SIG-M5 (cell line): ENCODE measurements around the gene ELP4.
A peak's percentile ranks its signal among the peaks of the same experiment; 100 is the strongest.
"Not testable (repeated sequence)": the region's sequence is repeated elsewhere in the genome, so short reads cannot be mapped to it uniquely, and the experiment has no call there.

Experiments
- DNase-seq: peaks from one replicate; lab custom pipeline; 2025; lab: John Stamatoyannopoulos, UW

Gene ELP4, protein sequence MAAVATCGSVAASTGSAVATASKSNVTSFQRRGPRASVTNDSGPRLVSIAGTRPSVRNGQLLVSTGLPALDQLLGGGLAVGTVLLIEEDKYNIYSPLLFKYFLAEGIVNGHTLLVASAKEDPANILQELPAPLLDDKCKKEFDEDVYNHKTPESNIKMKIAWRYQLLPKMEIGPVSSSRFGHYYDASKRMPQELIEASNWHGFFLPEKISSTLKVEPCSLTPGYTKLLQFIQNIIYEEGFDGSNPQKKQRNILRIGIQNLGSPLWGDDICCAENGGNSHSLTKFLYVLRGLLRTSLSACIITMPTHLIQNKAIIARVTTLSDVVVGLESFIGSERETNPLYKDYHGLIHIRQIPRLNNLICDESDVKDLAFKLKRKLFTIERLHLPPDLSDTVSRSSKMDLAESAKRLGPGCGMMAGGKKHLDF

DNA sequence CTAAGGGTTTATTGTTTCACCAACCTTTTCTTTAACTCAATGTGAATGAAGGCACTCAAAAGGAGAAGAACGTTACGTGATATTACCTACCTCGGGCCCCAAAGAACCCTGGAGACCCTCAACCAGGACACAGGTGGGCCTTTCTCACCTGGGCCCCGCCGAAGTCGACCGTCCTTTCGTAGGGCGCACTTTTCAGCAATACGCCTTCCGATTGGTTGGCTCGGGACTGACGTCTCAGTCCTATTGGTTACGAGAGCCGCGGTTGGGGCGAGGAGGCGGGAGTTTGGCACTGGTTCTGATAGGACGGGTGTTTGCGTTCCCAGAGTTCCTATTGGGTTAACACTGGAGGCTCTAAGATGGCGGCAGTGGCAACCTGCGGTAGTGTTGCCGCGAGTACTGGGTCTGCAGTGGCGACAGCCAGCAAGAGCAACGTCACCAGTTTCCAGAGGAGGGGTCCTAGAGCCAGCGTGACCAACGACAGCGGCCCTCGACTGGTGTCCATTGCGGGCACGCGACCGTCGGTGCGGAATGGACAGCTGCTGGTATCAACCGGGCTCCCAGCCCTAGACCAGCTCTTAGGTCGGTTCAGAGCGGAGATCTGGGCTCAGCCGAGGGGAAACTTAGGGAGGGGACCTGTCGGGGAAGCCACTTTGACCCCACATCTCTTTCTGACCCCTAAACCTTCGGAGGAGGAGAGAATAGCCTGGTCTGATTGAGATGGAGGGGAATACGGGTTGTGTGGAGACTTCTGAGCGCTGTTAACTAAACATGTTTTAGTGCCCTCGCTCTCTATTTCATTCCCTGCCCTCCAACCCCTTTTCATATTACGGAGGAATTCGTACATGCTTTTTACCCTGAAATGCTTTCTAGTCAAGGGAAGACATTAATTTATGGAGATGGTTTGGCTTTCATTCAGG, at the start of gene ELP4, which contains the start of gene IMMP1L:
ELP4 (plus strand) TSS at position 339 of the 917 bp plus-strand sequence; CDS start at position 357, 18 bp downstream.
IMMP1L (minus strand) TSS at position 194 of the 917 bp plus-strand sequence. CDS start 46,346 bp downstream, outside the sequence.
- peak; percentile 75 for DNase-seq

DNA sequence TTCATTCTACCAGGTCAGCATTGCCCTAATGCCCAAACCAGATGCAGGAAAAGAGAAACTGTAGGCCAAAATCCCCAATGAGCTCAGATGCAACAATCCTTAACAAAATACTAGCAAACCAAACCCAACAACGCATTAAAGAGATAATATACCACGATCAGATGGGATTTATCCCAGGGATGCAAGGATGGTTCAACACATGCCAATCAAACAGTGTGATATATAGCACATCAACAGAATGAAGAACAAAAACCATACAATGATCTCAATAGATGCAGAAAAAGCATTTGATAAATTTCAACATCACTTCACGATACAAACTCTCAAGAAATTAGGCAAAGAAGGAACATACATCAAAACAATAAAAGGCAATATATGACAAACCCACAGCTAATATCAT, 45.1 kb upstream of the ELP4 start:
- no peak for DNase-seq

DNA sequence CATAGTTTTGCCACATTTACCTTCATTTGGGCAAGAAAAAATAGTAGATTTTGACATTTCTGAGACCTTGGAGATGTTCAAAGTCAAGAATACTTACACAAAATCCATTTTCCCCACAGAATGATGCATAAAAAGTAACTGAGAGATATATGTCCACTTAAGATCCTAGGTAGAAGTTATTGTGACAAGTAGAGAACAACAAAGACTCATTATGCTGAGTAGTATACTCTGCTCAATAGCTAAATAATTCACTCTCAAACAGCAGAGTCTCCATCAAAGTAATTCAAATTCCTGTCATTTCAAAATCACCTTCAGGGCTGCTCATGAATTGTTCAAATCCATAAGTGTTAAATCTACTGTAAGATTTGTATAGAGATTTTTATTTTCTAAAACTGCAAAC, 35.5 kb upstream of the ELP4 start:
- no peak for DNase-seq

DNA sequence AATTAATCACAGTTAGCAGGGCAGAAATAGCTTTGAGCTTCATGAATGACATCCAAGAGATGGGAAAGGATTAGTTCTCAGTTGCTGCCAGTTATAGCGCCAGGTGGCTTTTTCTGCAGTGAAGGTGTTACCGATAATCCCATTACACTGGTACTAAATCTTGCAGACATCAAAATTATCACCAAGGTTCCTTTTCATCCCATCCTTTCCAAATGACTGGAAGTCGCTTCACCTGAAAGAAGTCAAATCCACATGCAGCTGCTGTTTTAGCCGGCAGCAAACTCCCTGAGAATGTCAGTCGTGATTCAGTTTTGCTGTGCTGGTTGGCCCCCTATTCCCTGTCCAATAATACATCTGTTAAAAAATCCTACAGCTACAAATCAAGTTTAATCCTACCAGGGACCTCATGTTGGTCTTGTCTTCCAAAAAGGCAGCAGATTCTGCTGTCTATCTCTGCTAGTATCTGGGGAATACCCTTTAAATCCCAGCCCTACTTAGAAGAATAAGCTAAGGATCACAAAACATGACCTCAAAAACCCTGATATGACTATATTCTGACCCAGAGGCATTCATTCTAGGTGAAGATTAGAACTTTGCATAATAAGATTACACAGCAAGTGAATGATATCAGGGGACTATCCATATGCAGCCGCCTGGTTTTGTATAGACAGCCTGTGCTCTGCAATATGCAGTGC, 31.9 kb upstream of the ELP4 start:
- no peak for DNase-seq

DNA sequence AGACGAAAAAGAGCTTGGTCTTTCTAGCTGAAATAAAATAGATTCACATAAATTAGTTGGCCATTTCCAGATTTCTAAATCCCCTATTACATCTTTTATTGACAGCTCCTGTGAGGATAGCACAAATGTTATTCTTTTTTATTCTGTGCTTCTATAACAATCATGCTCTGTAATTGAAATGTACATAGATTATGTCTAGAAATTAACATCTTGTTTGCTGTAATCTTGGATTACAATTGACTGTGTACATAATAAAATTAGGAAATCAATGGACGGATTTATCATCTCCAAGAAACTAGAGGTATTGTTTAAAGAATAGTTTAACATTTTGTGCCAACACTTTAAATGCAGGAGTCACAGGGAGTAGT, 31.4 kb upstream of the ELP4 start:
- DNase-seq: no peak

DNA sequence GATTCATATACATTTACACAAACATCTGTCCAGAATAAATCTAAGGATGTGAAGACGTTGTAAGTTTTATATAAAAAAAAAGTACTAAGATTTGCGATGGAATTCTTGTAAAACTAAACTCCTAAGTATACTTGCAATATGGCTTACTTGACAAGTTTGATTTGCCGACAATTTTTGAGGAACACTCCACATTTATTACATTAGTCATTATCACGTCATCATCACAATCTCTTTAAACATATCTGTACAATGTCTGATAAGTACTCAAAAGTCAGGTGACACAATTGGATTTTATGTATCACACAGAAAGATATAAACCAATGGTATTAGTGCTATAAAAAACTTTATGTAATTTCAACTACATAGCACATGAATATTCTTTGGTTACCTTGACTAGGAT, 30.5 kb upstream of the ELP4 start:
- no peak for DNase-seq

DNA sequence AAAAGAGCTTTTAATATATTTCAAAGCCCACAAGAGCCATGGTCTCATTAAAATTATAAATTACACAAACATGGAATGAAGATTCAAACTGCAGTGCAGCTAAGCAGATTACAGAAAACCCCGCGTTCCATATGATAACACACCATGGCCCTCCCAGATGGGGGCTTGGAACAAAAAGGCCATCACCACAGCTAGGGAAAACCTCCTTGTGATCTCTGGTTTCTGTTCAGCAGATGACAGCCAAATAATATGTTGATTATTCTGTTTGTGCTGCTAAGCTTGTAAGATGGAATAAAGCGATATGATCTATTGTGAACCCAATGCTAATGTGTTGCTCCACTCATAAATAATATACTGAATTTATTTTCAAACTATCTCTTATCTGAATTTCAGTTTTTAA, 28.6 kb upstream of the ELP4 start:
- DNase-seq: no peak

DNA sequence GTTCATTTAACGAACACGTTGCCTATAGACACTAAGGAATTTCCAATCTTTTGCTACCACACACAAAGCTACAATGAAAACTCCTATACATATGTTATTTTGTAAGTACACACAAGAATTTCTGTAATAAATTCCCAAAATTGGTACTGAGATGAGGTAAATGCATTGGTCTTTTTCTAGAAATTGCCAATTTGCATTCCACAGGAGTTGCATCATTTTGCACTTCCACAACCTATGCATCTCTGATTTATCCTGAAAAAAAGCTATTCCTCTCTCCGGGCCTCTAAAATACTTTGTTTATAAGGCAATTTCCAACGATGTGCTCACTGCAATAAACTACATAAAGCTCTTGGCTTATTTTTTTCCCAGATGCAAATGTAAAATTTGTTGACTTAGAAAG, 25.1 kb upstream of the ELP4 start:
- no peak for DNase-seq

DNA sequence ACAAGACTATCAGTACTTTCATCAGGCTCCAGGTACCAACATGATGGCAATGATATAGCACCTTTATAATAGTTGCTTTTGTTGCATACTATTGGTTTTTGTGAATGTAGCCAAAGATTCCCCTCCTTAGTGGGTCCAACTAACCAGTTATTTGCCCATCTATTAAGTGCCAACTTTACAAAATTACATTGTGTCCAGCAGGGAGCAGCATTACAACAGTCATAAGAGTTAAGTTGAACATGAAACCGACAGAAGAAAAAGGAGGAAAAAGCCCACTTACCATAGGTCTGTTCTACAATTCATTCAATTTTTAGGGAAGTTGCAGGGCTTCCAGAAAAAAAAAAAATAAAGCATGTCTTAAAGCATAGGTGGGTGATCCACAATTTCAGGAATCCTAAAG, 21.7 kb upstream of the ELP4 start:
- no peak for DNase-seq

DNA sequence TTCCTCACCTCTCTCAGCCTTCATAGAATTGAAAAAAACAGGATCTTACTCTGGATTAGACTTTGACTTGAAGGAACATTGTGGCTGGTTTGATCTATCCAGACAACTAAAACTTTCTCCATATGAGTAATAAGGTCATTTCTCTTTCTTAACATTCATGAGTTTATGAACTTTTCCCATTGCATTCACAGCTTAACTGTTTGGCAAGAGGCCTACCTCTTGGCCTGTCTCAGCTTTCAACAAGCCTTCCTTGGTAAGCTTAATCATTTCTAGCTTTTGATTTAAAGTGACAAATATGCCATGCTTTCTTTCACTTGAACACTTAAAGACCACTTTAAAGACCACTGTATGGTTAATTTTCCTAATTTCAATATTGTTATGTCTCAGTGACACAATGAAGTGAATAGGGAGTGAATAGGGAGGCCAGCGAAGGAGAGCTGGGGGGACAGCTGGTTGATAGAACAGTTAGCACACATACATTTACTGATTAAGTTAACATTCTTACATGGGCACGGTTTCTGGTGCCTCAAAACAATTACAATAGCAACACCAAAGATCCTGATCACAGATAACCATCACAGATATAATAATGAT, 17.1 kb upstream of the ELP4 start:
- no peak for DNase-seq

DNA sequence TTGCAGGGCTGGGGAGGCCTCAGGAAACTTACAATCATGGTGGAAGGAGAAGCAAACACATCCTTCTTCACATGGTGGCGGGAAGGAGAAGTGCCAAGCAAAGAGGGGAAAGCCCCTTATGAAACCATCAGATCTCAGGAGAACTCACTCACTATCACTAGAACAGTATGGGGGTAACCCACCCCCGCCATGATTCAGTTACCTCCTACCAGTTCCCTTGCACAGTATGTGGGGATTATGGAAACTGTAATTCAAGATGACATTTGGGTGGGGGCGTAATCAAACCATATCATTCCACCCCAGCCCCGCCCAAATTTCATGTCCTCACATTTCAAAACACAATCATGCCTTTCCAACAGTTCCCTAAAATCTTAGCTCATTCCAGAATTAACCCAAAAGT, 16.3 kb upstream of the ELP4 start:
- no peak for DNase-seq

DNA sequence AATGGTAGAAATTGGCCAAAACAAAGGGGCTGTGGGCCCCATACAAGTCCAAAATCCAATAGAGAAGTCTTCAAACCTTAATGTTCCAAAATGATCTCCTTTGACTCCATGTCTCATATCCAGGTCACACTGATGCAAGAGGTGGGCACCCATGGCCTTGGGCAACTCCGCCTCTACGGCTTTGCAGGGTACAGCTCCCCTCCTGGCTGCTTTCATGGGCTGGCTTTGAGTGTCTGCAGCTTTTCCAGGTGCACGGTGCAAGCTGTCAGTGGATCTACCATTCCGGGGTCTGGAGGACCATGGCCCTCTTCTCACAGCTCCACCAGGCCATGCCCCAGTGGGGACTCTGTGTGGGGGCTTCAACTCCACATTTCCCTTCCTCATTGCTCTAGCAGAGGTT, 15.8 kb upstream of the ELP4 start:
- not testable (repeated sequence) for DNase-seq

DNA sequence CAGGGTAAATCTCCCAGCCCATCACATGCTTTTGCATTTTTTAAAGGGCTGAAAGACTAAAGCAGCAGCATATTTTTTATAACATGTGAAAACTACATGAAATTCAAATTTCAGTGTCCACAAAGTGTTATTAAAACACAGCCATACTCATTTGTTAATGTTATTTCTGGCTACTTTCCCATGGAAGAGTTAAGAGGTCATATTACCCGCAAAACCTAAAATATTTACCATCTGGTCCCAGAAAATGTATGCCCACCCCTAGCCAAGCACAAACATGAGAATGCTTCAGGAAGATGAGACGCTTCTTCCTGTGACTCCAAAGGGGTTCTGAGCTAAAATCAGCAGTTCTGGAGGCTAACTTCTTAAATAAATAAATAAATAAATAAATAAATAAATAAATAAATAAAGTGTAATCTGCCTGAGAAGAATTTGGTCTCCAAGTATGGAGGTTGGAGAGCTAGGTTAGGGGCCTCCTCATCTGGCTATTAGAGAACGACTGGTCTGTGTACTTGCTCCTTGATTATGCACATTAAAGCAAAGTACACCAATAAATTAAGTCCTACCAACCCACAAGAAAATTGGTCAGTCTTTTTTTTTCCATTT, 9.9 kb upstream of the ELP4 start:
- no peak for DNase-seq

DNA sequence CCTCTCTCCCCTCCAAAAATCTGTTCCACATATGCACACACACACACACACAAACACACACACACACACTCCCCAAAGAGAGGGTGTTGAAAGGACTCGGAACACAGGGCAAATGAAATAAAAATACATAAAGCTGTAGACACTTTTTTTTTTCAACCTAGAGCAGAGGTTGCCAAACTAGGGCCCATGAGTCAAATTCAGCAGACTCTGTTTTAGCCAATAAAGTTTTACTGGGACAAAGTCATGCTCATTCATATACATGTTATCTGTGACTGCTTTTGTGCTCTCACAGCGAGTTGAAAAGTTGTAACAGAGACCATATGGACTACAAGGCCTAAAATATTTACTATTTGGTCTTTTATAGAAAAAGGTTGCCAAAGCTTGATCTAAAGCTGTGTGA, 9.0 kb upstream of the ELP4 start:
- DNase-seq: no peak

DNA sequence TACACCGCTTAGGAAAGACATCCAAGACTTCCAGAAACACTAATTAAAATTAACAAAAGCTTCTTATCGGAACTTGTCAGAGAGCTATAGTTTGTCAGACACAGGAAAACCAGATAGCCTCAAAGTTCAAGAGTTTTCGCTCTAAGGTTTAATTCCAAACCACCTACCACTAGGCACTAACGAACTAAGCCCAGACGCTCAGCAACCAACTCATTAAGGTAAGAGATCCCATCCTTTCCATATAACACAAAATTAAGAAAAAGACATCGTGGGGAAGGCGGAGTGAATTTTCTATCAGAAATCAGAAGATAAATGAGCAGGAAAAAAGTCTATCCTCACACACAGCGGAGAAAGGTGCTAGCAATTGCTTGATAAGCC, 527 bp upstream of the ELP4 start:
- no peak for DNase-seq

DNA sequence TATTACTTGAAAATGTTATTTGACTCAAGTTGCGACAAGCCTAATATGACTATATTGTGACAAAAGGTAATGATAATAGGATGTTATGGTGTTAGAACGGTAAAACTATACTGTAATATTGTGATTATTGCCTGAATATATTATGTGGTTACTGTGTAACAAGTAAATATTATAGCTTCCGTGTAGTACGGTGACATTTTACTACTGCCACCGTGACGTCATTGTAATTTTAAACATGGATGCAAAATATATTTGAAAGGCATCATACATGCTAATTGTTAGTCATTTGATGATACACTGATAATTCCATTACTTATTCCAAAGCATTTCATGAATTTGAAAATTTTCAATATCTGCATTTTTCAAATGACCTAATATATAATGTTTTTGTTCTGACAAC, 2.5 kb downstream of the ELP4 start:
- no peak for DNase-seq

DNA sequence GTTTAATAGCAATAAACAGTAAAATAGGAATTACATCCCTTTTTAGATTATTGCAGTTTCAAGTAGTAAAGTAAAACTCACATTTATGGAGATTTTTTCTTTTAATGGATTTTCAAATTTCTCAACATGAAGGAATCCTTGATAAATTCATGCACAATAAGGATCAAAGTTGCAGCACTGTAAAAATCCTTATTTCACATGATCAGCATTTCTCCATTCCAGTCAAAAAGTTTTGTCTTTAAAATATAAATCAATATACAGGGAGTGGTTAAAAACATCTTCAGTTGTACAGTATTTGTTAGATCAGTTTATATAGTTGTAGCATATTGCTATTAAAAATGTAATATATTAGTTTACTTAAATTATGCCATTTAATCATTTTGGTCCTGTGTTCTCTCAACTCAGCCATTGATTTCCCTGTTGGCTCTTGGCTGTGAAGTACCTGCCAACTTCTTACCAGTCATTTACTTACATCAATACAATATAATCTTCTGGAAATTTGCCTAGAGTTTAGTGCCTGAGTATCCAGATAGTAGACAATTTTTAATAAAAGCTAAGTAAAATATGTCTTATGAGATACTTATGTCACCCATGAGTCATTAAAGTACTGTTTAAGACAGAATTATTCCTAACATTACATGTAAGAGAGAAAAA, 12.1 kb downstream of the ELP4 start:
- DNase-seq: no peak

DNA sequence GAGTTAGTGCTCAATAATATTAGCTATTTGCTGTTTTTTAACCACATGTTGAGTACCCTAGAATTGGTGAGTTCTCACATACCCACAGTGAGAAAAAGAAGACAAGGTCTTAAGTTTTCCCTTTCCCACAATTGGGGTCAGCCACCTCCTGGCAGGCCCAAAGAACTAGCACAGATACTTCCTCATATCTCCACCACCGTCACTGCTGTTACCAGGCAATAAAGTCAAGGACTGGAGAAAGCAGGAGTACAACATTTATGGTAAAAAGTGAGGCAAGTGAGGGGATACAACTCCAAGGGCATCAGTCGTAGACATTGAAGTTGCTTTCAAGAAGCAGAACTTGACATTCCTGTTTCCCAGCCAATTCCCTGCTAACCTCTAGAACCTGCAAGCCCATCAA, 19.6 kb downstream of the ELP4 start:
- DNase-seq: no peak

DNA sequence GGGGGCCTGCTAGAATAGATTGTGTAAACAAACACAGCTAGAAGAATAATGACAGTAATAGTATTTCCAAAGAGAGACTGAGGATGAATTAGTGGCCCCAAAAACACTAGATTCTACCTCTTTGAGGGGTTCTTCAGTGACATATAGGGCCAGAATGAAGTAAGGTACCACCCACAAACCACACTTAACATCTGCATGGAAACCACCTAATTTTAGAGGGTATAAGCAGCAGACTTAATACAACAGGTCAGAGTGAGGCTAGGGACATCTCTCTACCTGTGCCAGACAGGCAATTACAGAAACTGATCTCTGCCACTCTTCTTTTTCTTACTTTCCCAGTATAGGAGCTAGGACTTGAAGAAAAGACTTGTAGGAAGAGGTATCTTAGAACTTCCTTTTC, 20.1 kb downstream of the ELP4 start:
- no peak for DNase-seq

DNA sequence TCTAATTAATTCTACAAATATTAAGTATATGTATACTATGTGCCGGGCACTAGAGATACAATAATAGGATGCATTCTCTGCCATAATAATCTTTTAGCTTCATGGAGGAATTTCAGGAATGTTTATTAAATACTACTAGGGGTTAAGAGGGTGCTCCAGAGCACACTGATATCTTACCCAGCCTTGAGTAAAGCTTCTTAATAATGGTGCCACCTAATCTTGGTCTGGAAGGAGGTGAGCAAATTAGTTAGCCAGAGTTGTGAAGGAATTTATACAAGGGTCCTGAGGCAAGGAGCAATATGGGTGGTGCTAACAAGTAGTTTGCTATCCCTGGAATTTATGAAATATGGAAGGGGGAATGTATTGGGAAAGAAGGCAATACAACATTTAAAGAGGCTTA, 21.7 kb downstream of the ELP4 start:
- DNase-seq: no peak

DNA sequence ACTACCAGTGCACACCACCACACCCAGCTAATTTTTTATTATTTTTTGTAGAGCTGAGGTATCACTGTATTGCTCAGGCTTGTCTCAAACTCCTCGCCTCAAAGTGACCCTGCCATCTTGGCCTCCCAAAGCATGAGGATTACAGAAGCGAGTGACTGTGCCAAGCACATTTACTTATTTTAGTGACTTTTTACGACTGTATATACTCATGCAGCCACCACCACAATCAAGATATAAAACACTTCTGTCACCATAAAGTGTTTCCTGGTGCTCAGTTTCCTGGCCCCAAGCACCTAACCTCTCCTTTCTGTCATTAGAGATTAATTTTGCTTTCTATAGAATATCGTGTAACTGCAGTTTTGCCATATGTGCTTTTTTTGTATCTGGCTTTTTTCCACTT, 25.9 kb downstream of the ELP4 start:
- DNase-seq: no peak
